ENCODE data around the gene LARP4. TPM values are rescaled to one million over a fixed set of nuclear protein-coding genes. Genes with fewer than 3 reads are reported as not detected.
"Not testable (repeated sequence)": the region's sequence is repeated elsewhere in the genome, so short reads cannot be mapped to it uniquely, and the experiment has no call there.

Gene LARP4
- total RNA-seq, 1 donor from 2014 or later, result 62.2 TPM

- no peaks in the 10 kb centered on the region for H3K27me3 ChIP-seq (ENCODE audit: low read depth)
- no peak overlapping the region for H3K4me3 ChIP-seq
- no peaks in the 10 kb centered on the region for H3K36me3 ChIP-seq
- H3K9me3 ChIP-seq, result no peaks in the 10 kb centered on the region
- intact Hi-C loops (cut with DNase I), result no loop called here
- no peak for ATAC-seq
- no peak overlapping the region for H3K27ac ChIP-seq
- H3K4me1 ChIP-seq, result no peaks in the 10 kb centered on the region
- no peak for DNase-seq
- TF ChIP-seq, protein P1, sequence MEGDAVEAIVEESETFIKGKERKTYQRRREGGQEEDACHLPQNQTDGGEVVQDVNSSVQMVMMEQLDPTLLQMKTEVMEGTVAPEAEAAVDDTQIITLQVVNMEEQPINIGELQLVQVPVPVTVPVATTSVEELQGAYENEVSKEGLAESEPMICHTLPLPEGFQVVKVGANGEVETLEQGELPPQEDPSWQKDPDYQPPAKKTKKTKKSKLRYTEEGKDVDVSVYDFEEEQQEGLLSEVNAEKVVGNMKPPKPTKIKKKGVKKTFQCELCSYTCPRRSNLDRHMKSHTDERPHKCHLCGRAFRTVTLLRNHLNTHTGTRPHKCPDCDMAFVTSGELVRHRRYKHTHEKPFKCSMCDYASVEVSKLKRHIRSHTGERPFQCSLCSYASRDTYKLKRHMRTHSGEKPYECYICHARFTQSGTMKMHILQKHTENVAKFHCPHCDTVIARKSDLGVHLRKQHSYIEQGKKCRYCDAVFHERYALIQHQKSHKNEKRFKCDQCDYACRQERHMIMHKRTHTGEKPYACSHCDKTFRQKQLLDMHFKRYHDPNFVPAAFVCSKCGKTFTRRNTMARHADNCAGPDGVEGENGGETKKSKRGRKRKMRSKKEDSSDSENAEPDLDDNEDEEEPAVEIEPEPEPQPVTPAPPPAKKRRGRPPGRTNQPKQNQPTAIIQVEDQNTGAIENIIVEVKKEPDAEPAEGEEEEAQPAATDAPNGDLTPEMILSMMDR (IDR thresholded peaks at IDR 0.05), result no peak
Measured at GRCh38 chr12:50380761-50381325, 19.8 kb upstream of the LARP4 start.

- Histone ChIP-seq H3K4me3 (no peak overlapping the region), H3K4me1 (no peaks in the 10 kb centered on the region), H3K36me3 (no peaks in the 10 kb centered on the region), H3K27me3 (ENCODE audit: low read depth) (no peaks in the 10 kb centered on the region), H3K27ac (no peak overlapping the region), H3K9me3 (no peaks in the 10 kb centered on the region)
- ATAC-seq (no peak), DNase-seq (no peak)
- TF ChIP-seq, protein P1 (IDR thresholded peaks at IDR 0.05), result no peak
- intact Hi-C loops (cut with DNase I), result no loop called here
Measured at GRCh38 chr12:50387487-50387886, 13.2 kb upstream of the LARP4 start.

DNA sequence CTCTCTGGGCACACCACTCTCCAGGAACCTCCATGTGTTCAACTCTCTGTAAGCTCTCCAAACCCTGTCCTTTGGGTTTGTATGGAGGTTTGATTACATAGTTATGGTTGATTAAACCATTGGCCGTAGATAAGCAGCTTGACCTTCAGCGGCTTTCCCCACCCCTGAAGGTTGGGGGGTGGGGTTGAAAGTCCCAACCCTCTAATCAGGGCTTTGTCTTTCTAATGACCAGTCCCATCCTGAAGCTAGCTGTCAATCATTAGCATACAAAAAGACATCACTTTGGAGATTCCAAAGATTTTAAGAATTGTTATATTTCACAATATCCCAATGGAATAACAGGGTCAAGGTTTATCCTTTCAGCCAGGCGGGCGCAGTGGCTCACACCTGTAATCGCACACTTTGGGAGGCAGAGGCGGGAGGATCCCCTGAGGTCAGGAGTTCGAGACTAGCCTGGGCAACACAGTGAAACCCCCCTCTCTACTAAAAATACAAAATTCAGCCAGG is 12.7 kb upstream of the LARP4 start:
- TF ChIP-seq, protein P1 (IDR thresholded peaks at IDR 0.05), result no peak
- no peaks in the 10 kb centered on the region for H3K36me3 ChIP-seq
- H3K4me1 ChIP-seq, result no peaks in the 10 kb centered on the region
- no peak overlapping the region for H3K4me3 ChIP-seq
- H3K27me3 ChIP-seq (ENCODE audit: low read depth), result no peaks in the 10 kb centered on the region
- H3K9me3 ChIP-seq, result no peaks in the 10 kb centered on the region
- no peak for ATAC-seq
- H3K27ac ChIP-seq, result no peak overlapping the region
- intact Hi-C loops (cut with DNase I), result no loop called here
- DNase-seq, result no peak

GRCh38 chr12:50388793-50389192 is 11.9 kb upstream of the LARP4 start:
- H3K4me3 ChIP-seq; H3K9me3 ChIP-seq; H3K36me3 ChIP-seq; DNase-seq; H3K27me3 ChIP-seq (ENCODE audit: low read depth); H3K4me1 ChIP-seq; intact Hi-C loops (cut with DNase I); ATAC-seq; H3K27ac ChIP-seq: not testable (repeated sequence)

GRCh38 chr12:50390316-50390741 is 10.4 kb upstream of the LARP4 start:
- H3K4me3 ChIP-seq, result no peak overlapping the region
- no peaks in the 10 kb centered on the region for H3K9me3 ChIP-seq
- ATAC-seq (no peak), DNase-seq (no peak)
- H3K4me1 ChIP-seq, result no peaks in the 10 kb centered on the region
- no peaks in the 10 kb centered on the region for H3K36me3 ChIP-seq
- TF ChIP-seq, protein P1 (IDR thresholded peaks at IDR 0.05), result no peak
- H3K27ac ChIP-seq, result no peak overlapping the region
- intact Hi-C loops (cut with DNase I), result no loop called here
- H3K27me3 ChIP-seq (ENCODE audit: low read depth), result no peaks in the 10 kb centered on the region

DNA sequence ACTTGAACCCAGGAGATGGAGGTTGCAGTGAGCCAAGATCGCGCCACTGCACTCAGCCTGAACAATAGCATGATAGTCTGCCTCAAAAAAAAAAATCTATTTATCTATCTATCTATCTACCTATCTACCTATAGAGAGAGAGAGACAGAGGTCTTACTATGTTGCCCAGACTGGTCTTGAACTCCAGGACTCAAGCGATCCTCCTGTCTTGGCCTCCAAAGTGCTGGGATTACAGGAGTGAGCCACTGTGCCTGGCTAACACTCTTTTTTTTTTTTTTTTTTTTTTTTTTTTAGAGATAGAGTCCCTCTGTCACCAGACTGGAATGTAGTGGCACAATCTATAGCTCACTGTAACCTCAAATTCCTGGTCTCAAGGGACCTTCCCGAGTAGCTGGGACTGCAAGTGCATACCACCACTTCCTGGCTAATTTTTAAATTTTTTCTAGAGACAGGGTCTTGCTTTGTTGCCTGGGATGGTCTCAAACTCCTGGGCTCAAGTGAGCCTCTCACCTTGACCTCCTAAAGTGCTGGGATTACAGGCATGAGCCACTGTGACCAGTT is 6.1 kb upstream of the LARP4 start:
- H3K36me3 ChIP-seq, result no peaks in the 10 kb centered on the region
- TF ChIP-seq, protein P1 (IDR thresholded peaks at IDR 0.05), result no peak
- no peak overlapping the region for H3K27ac ChIP-seq
- H3K4me3 ChIP-seq, result no peak overlapping the region
- H3K27me3 ChIP-seq (ENCODE audit: low read depth), result no peaks in the 10 kb centered on the region
- DNase-seq (no peak), ATAC-seq (no peak)
- no peaks in the 10 kb centered on the region for H3K4me1 ChIP-seq
- intact Hi-C loops (cut with DNase I), result no loop called here
- no peaks in the 10 kb centered on the region for H3K9me3 ChIP-seq
